Measurements from ENCODE around the gene C9orf85. TPM values are rescaled to one million over a fixed set of nuclear protein-coding genes. Genes with fewer than 3 reads are reported as not detected.

Gene C9orf85
- total and polyA plus RNA-seq, 9 of the 15 experiments (the other 6 are each of a cell fraction or from before 2014, with no cell fraction given), result 6.7 to 17.6 (median 13.0) TPM

DNA sequence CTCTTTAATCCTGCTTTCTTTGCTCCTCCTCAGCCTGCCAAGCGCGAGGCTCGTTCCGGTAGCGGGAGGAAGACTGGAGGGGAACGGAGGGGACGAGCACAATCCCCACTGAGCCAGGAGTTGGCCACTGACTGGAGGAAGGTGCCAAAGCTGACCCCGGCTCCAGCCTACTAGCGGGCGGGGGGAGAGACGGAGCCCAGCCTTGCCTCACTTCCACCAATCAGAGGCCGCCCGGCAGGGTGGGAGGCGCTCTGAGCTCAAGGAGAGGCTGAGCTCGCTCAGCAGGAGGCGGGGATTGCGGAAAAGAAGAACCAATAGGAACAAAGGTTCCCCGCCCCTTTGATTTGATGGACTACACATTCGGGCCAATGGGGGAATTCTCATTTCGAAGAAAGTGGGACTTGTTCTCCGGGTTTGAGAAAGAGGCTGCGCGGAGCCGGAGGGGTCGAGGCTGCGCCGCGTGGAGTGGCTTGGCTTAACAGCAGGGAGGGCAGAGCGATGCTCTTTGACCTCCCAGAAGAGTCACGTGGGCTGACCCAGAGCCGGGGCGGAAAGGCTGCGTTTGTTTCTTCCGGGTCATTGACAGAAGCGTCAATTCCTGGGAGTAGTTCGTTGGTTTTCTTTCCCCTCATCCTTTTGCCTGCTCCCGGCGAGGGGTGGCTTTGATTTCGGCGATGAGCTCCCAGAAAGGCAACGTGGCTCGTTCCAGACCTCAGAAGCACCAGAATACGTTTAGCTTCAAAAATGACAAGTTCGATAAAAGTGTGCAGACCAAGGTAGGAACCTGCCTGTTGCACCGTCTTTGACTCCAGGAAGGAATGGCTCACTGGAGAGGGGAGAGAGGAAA is at the start of gene C9orf85, which contains the start of gene ABHD17B (continued):
- TF ChIP-seq, protein P1, sequence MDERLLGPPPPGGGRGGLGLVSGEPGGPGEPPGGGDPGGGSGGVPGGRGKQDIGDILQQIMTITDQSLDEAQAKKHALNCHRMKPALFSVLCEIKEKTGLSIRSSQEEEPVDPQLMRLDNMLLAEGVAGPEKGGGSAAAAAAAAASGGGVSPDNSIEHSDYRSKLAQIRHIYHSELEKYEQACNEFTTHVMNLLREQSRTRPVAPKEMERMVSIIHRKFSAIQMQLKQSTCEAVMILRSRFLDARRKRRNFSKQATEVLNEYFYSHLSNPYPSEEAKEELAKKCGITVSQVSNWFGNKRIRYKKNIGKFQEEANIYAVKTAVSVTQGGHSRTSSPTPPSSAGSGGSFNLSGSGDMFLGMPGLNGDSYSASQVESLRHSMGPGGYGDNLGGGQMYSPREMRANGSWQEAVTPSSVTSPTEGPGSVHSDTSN (CRISPR knock-in tag; IDR thresholded peaks at IDR 0.05; ENCODE audit: low read depth), result no peak
- TF ChIP-seq, protein P1 (tag; conservative IDR thresholded peaks at IDR 0.05; ENCODE audit: low read depth), result peak; percentile 93
- TF ChIP-seq ARHGAP35 (IDR thresholded peaks at IDR 0.05; ENCODE audit: partially characterized antibody), result no peak
- TF ChIP-seq SMARCC2 (IDR thresholded peaks at IDR 0.05; ENCODE audit: low read depth), result no peak
- no peak for TF ChIP-seq ZSCAN32 (CRISPR knock-in tag; IDR thresholded peaks at IDR 0.05)
- no peak for TF ChIP-seq ZNF23 (CRISPR knock-in tag; IDR thresholded peaks at IDR 0.05)
- peak in 1 of 2 experiments; percentile 64; a peak in 2 of 4 replicates for TF ChIP-seq TRIM24 (IDR thresholded peaks at IDR 0.05)
- peak; percentile 96 for TF ChIP-seq USF1 (CRISPR knock-in tag; IDR thresholded peaks at IDR 0.05)
- peak in 1 of 2 experiments; percentile 98; a peak in 2 of 4 replicates for TF ChIP-seq ZNF639 (CRISPR knock-in tag; conservative IDR thresholded peaks at IDR 0.05 in 1 of 2, IDR thresholded peaks at IDR 0.05 in 1 of 2)
- no peak for TF ChIP-seq MIER1 (IDR thresholded peaks at IDR 0.05; ENCODE audit: low read depth)
- peak; percentile 90 for TF ChIP-seq POLR2H (tag; IDR thresholded peaks at IDR 0.05; ENCODE audit: low read depth)
- no peak for TF ChIP-seq TCFL5 (CRISPR knock-in tag; conservative IDR thresholded peaks at IDR 0.05)
- TF ChIP-seq, protein P2, sequence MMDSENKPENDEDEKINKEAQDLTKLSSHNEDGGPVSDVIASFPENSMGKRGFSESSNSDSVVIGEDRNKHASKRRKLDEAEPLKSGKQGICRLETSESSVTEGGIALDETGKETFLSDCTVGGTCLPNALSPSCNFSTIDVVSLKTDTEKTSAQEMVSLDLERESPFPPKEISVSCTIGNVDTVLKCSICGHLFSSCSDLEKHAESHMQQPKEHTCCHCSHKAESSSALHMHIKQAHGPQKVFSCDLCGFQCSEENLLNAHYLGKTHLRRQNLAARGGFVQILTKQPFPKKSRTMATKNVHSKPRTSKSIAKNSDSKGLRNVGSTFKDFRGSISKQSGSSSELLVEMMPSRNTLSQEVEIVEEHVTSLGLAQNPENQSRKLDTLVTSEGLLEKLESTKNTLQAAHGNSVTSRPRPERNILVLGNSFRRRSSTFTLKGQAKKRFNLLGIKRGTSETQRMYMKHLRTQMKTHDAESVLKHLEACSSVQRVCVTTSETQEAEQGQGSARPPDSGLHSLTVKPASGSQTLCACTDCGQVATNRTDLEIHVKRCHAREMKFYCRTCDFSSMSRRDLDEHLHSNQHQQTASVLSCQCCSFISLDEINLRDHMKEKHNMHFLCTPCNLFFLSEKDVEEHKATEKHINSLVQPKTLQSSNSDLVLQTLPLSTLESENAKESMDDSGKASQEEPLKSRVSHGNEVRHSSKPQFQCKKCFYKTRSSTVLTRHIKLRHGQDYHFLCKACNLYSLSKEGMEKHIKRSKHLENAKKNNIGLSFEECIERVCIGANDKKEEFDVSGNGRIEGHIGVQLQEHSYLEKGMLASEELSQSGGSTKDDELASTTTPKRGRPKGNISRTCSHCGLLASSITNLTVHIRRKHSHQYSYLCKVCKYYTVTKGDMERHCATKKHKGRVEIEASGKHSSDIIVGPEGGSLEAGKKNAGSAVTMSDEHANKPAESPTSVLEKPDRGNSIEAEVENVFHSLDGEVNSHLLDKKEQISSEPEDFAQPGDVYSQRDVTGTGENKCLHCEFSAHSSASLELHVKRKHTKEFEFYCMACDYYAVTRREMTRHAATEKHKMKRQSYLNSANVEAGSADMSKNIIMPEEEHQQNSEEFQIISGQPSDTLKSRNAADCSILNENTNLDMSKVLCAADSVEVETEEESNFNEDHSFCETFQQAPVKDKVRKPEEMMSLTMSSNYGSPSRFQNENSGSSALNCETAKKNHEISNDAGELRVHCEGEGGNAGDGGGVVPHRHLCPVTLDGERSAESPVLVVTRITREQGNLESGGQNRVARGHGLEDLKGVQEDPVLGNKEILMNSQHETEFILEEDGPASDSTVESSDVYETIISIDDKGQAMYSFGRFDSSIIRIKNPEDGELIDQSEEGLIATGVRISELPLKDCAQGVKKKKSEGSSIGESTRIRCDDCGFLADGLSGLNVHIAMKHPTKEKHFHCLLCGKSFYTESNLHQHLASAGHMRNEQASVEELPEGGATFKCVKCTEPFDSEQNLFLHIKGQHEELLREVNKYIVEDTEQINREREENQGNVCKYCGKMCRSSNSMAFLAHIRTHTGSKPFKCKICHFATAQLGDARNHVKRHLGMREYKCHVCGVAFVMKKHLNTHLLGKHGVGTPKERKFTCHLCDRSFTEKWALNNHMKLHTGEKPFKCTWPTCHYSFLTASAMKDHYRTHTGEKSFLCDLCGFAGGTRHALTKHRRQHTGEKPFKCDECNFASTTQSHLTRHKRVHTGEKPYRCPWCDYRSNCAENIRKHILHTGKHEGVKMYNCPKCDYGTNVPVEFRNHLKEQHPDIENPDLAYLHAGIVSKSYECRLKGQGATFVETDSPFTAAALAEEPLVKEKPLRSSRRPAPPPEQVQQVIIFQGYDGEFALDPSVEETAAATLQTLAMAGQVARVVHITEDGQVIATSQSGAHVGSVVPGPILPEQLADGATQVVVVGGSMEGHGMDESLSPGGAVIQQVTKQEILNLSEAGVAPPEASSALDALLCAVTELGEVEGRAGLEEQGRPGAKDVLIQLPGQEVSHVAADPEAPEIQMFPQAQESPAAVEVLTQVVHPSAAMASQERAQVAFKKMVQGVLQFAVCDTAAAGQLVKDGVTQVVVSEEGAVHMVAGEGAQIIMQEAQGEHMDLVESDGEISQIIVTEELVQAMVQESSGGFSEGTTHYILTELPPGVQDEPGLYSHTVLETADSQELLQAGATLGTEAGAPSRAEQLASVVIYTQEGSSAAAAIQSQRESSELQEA (IDR thresholded peaks at IDR 0.05; ENCODE audit: low read depth), result no peak
- TF ChIP-seq ZNF668 (CRISPR knock-in tag; IDR thresholded peaks at IDR 0.05), result no peak
